Kidney epithelial cell (primary cell): ENCODE measurements around the gene FGD5. TPM values are rescaled to one million over a fixed set of nuclear protein-coding genes. Genes with fewer than 3 reads are reported as not detected.

Source experiments
- DNase-seq: peaks from one replicate; pipeline ENCODE4 v3.0.0-alpha.2; 2010; ENCODE audit warnings: low read depth
- H3K27me3 ChIP-seq: 2 replicates; pipeline ENCODE4 v1.6.0; 2011; ENCODE audit warnings: low read length; ENCODE audit not compliant: control insufficient read depth, insufficient read depth
- H3K36me3 ChIP-seq: 2 replicates; pipeline ENCODE4 v1.5.1; 2011; ENCODE audit warnings: low read length; ENCODE audit not compliant: control insufficient read depth, insufficient read depth
- H3K4me3 ChIP-seq: 2 replicates; pipeline ENCODE4 v1.5.1; 2011; ENCODE audit warnings: low read depth, mild to moderate bottlenecking, control low read depth, low read length
- total RNA-seq: library from RNA; depleted of rRNA; stranded (reverse); fragments of >200 nt; gene quantifications from 2 replicates; pipeline ENCODE4 v1.2.3, GENCODE V29; 2015
- TF ChIP-seq, protein P1 (sequence below): IDR thresholded peaks from 2 replicates; pipeline ENCODE4 v1.5.1; 2011; ENCODE audit warnings: mild to moderate bottlenecking, moderate library complexity, low read length, control low read depth, inconsistent platforms; ENCODE audit not compliant: insufficient read depth, poor library complexity, severe bottlenecking

The FGD5 gene
- total RNA-seq, 1 donor from 2014 or later = 1.4 TPM

DNA sequence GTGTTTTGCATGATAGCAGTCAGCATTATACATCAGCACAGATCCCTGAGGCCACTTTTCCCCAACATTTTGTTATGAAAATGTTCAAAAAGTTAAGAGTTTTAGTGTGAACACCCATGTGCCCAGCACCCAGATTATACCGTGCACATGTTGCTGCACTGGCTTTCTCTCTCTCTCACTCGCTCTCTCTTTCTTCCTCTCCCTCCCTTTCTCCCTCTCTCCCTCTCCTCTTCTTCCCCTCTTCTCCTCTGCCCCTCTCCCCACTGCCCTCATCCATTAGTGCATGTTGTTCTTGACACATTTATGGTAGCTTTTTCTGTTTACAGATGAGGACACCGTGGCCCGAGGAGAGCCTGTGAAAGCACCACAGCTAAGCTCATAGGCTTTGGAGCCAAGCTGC lies 7.3 kb downstream of the FGD5 start:
- Histone ChIP-seq H3K36me3 (no peaks in the 10 kb centered on the region), H3K27me3 (peaks cover 10% of the 10 kb centered on the region), H3K4me3 (no peak overlapping the region)
- TF ChIP-seq, protein P1, sequence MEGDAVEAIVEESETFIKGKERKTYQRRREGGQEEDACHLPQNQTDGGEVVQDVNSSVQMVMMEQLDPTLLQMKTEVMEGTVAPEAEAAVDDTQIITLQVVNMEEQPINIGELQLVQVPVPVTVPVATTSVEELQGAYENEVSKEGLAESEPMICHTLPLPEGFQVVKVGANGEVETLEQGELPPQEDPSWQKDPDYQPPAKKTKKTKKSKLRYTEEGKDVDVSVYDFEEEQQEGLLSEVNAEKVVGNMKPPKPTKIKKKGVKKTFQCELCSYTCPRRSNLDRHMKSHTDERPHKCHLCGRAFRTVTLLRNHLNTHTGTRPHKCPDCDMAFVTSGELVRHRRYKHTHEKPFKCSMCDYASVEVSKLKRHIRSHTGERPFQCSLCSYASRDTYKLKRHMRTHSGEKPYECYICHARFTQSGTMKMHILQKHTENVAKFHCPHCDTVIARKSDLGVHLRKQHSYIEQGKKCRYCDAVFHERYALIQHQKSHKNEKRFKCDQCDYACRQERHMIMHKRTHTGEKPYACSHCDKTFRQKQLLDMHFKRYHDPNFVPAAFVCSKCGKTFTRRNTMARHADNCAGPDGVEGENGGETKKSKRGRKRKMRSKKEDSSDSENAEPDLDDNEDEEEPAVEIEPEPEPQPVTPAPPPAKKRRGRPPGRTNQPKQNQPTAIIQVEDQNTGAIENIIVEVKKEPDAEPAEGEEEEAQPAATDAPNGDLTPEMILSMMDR = no peak
- no peak for DNase-seq

DNA sequence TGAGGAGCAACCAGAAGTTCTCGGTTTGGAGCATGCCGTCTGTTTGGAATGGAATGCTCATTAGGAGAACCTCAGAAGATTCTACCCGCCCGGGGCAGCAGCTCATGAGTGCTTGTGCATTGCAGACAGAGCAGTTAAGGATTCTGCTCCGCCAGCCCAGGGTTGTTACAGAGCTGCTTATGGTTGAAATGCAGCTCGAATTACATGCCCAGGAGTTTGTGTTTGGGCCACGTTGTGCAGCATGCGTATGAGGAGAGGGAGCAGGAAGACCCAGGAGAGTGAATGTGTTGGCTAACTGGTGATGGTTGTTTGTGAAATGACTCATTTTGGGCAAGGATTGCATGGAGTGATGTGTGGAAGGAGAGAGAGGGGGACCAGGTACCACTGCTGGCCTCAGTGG lies 9.0 kb downstream of the FGD5 start:
- Histone ChIP-seq H3K27me3 (peaks cover 14% of the 10 kb centered on the region), H3K36me3 (no peaks in the 10 kb centered on the region), H3K4me3 (no peak overlapping the region)
- TF ChIP-seq, protein P1 = no peak
- no peak for DNase-seq

DNA sequence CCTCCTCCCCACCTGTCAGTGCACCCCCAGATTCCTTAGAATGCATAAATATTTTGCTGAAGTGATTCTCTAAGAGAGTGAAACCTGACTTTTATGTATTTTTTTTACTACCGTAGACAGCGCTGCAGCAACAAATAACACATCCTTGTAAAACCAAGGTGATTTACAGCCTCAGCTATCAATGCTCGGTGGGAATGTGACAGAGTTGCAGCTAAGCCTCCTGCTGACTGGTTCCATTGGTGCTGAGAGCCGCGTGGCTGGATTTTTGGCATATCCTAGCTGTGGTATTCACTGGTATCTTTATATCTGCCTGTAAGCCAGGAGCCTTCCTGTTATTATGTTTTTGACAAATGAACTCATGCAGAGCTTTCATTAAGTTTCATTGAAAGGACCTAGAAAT lies 11.0 kb downstream of the FGD5 start:
- Histone ChIP-seq H3K27me3 (peaks cover 12% of the 10 kb centered on the region), H3K36me3 (no peaks in the 10 kb centered on the region), H3K4me3 (no peak overlapping the region)
- no peak for DNase-seq
- TF ChIP-seq, protein P1 = no peak

DNA sequence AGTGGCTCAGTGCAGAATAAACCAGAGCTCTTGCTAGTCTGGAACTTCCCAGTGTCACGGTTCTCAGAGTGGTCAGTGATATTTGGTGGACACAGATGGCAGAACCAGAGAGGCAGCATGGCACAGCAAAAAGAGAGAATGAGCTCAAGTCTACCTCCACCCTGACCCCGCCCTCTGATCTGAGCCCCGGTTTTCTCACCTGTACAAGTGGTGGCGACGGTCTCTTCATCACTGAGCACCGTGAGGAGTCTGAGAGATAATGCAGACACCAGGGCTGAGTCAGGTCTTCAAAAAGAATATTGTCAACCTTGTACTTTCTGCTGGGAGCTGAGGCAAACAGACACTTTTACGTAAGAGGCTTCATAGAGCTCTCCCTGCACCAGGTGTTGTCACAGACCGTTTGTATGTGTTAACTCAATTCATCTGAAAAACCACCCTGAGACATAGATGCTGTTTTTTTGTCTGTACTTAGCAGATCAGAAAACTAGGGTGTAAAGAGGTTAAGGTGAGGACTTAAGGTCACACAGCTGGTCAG lies 13.2 kb downstream of the FGD5 start:
- TF ChIP-seq, protein P1 = no peak
- Histone ChIP-seq H3K27me3 (peaks cover 11% of the 10 kb centered on the region), H3K4me3 (no peak overlapping the region), H3K36me3 (no peaks in the 10 kb centered on the region)
- no peak for DNase-seq

DNA sequence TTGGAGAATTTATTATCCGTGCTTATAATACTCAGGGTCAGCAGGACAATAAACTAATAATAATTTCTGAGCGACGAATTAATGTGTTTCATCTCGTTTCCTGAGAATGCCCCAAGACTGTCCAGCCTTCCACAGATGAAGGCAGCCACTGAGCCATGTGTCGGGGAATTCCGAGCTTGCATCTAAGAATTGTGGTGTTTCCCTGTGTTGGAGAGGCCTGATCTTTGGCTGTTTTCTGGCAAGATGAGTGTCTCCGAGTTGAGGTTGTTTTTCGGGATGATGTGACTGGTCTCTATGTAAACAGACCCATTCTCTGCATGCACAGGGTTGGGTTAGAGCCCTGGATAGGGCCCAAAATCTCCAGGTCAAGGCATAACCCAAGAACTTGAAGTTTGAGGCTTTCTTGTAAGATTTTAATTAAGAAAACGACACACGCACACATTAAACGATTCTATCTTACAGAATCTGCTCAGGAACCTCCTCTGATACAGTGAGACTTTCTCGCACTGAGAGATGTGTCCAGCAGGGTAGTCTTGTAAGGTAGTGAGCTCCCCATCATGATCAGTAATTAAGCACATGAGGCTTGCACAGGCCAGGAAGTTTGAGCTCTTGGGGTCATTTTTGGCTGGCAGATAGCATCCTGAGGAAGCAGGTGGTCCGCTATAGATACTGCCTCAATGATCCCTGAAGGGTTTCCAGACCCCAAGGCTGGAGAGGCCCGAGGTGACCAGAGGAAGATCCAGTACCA lies 14.4 kb downstream of the FGD5 start:
- H3K4me3 ChIP-seq = no peak overlapping the region
- peaks cover 11% of the 10 kb centered on the region for H3K27me3 ChIP-seq
- TF ChIP-seq, protein P1 = no peak
- no peak for DNase-seq
- H3K36me3 ChIP-seq = no peaks in the 10 kb centered on the region

DNA sequence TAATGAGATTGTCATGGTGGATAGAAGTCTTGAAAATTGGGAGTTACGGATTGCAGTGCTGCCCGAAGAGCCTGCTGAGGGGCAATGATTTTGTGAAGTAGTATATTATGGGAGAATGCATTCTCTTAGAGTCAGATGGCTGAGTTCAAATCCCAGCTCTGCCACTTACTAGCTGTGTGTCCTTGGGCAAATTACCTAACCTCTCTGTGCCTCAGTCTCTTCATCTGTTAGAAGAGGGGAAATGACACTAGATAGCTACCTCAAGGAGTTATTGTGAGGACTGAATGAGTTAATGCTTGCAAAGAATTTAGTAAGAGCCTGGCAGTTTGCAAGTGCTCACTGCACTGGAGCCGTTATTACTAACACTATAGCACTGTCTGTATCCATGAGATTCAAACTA lies 15.4 kb downstream of the FGD5 start:
- Histone ChIP-seq H3K27me3 (peaks cover 9% of the 10 kb centered on the region), H3K36me3 (no peaks in the 10 kb centered on the region), H3K4me3 (no peak overlapping the region)
- DNase-seq = no peak
- TF ChIP-seq, protein P1 = no peak
